Measurements from ENCODE around the gene PHOX2A.
"Not testable (repeated sequence)": the region's sequence is repeated elsewhere in the genome, so short reads cannot be mapped to it uniquely, and the experiment has no call there.

Gene PHOX2A

GRCh38 chr11:72222106-72222891 lies 21.7 kb downstream of the PHOX2A start:
- DNase-seq (ENCODE audit: low read depth), result no peak

GRCh38 chr11:72221386-72222075 lies 22.4 kb downstream of the PHOX2A start:
- no peak for DNase-seq (ENCODE audit: low read depth)

GRCh38 chr11:72220696-72221363 lies 23.1 kb downstream of the PHOX2A start:
- no peak for DNase-seq (ENCODE audit: low read depth)

- no peak for DNase-seq (ENCODE audit: low read depth)
Measured at GRCh38 chr11:72218251-72218745, 25.7 kb downstream of the PHOX2A start.

- no peak for DNase-seq (ENCODE audit: low read depth)
Measured at GRCh38 chr11:72217841-72218240, 26.1 kb downstream of the PHOX2A start.

GRCh38 chr11:72216638-72217037 lies 27.3 kb downstream of the PHOX2A start, which contains the start of gene FOLR2:
Gene FOLR2, plus strand, starts transcription at chr11:72216794. Its CDS starts 1,791 bp downstream, at chr11:72218585.
- DNase-seq (ENCODE audit: low read depth), result no peak

- no peak for DNase-seq (ENCODE audit: low read depth)
Measured at GRCh38 chr11:72209101-72209500, 34.9 kb downstream of the PHOX2A start.

- no peak for DNase-seq (ENCODE audit: low read depth)
Measured at GRCh38 chr11:72208281-72208680, 35.7 kb downstream of the PHOX2A start.

- not testable (repeated sequence) for DNase-seq (ENCODE audit: low read depth)
Measured at GRCh38 chr11:72206794-72207193, 37.2 kb downstream of the PHOX2A start.

- no peak for DNase-seq (ENCODE audit: low read depth)
Measured at GRCh38 chr11:72204886-72205285, 39.1 kb downstream of the PHOX2A start.

- DNase-seq (ENCODE audit: low read depth), result no peak
Measured at GRCh38 chr11:72203163-72203562, 40.8 kb downstream of the PHOX2A start.

GRCh38 chr11:72202571-72202970 lies 41.4 kb downstream of the PHOX2A start:
- DNase-seq (ENCODE audit: low read depth), result no peak

- not testable (repeated sequence) for DNase-seq (ENCODE audit: low read depth)
Measured at GRCh38 chr11:72201445-72201844, 42.5 kb downstream of the PHOX2A start.

GRCh38 chr11:72195518-72196270 lies 48.3 kb downstream of the PHOX2A start:
- DNase-seq (ENCODE audit: low read depth), result no peak

GRCh38 chr11:72191961-72192381 lies 52.0 kb downstream of the PHOX2A start, which contains the start of gene FOLR1:
Gene FOLR1, plus strand, starts transcription at chr11:72192140. Its CDS starts 34 bp downstream, at chr11:72192174.
- no peak for DNase-seq (ENCODE audit: low read depth)

GRCh38 chr11:72190631-72191071 lies 53.3 kb downstream of the PHOX2A start:
- no peak for DNase-seq (ENCODE audit: low read depth)

GRCh38 chr11:72189455-72190250 lies 54.3 kb downstream of the PHOX2A start:
- no peak for DNase-seq (ENCODE audit: low read depth)

All from CMK (cell line).